NCI-H146 treated with DMSO at 0.1 percent for 48 hours (cell line): Measurements from ENCODE around the gene FCHO2.
"Not testable (repeated sequence)": the region's sequence is repeated elsewhere in the genome, so short reads cannot be mapped to it uniquely, and the experiment has no call there.

Experiments
- DNase-seq: peaks from one replicate; lab custom pipeline; 2025; ENCODE audit not compliant: unreplicated experiment; lab: John Stamatoyannopoulos, UW

Gene FCHO2

GRCh38 chr5:72955143-72955767, 586 bp upstream of the FCHO2 start:
- no peak for DNase-seq

GRCh38 chr5:72956324-72957140, 691 bp downstream of the FCHO2 start:
- DNase-seq, result no peak

GRCh38 chr5:72957337-72957736, 1.5 kb downstream of the FCHO2 start:
- DNase-seq, result no peak

- no peak for DNase-seq
These were observed 3.4 kb downstream of the FCHO2 start for GRCh38 chr5:72959257-72959656.

- not testable (repeated sequence) for DNase-seq
These were observed 18.6 kb downstream of the FCHO2 start for GRCh38 chr5:72974481-72974880.

GRCh38 chr5:72976810-72977209, 21.0 kb downstream of the FCHO2 start:
- DNase-seq, result not testable (repeated sequence)

GRCh38 chr5:72985719-72986118, 29.9 kb downstream of the FCHO2 start:
- no peak for DNase-seq

GRCh38 chr5:72988769-72989168, 32.9 kb downstream of the FCHO2 start:
- no peak for DNase-seq

- no peak for DNase-seq
These were observed 35.6 kb downstream of the FCHO2 start for GRCh38 chr5:72991394-72991793.

- DNase-seq, result no peak
These were observed 38.7 kb downstream of the FCHO2 start for GRCh38 chr5:72994578-72994977.

- no peak for DNase-seq
These were observed 40.8 kb downstream of the FCHO2 start for GRCh38 chr5:72996632-72997031.

GRCh38 chr5:72999916-73000315, 44.1 kb downstream of the FCHO2 start:
- no peak for DNase-seq

GRCh38 chr5:73005886-73006285, 50.0 kb downstream of the FCHO2 start:
- no peak for DNase-seq

GRCh38 chr5:73007051-73007450, 51.2 kb downstream of the FCHO2 start:
- DNase-seq, result no peak

- DNase-seq, result no peak
These were observed 53.0 kb downstream of the FCHO2 start for GRCh38 chr5:73008831-73009230.

- DNase-seq, result not testable (repeated sequence)
These were observed 55.8 kb downstream of the FCHO2 start for GRCh38 chr5:73011612-73012011.

- DNase-seq, result no peak
These were observed 63.1 kb downstream of the FCHO2 start for GRCh38 chr5:73018892-73019291.

GRCh38 chr5:73019766-73020165, 63.9 kb downstream of the FCHO2 start:
- no peak for DNase-seq

GRCh38 chr5:73022471-73023169, 66.8 kb downstream of the FCHO2 start:
- DNase-seq, result no peak

GRCh38 chr5:73024946-73025544, 69.2 kb downstream of the FCHO2 start:
- not testable (repeated sequence) for DNase-seq

GRCh38 chr5:73027361-73027760, 71.5 kb downstream of the FCHO2 start:
- DNase-seq, result no peak

- no peak for DNase-seq
These were observed 72.0 kb downstream of the FCHO2 start for GRCh38 chr5:73027816-73028215.
